HL-60/S4 treated with retinoic acid at 250 ng/mL for 4 days and 3 days (cell line): ENCODE results near the gene SLC2A11.
"Not testable (repeated sequence)": the region's sequence is repeated elsewhere in the genome, so short reads cannot be mapped to it uniquely, and the experiment has no call there.

ENCODE experiments used
- in situ Hi-C: fragments of 300-500 bp; cut with MboI; formaldehyde crosslinking; loops from 2 replicates; pipeline ENCODE4 v1.7.0; 2022; ENCODE audit warnings: low sequenced_read_pairs

Gene SLC2A11

DNA sequence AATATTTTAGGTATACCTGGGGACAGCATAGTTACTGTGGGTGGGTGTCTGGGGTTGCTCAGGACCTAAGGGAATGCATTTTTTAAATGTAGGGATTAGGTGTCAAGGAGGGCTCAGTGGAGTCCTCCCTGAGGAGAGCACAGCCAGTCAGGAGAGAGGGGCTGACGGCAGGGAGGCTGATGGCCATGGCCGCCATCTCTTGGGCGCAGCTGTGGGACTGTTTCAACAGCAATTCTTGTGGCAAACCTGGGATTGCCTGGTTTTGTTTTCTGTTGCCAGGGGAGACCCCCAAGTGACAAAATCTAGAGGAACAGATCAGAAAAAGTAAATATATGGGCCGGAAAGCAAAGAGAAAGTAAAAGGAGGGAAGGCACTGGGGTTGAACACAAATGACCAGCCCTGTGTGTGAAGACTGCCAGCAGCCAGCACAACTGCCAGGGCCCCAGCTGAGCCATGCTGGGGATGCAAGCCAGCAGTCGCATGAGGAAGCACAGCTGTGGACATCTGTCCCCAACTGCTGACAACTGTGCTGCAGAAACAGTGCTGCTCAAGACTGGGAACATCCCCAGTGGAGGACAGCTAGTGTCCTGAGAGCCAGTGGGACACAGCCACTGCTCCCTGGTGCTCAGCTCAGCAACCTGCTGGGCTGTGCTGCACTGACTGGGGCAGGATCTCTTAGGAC, 47.0 kb downstream of the SLC2A11 start:
- in situ Hi-C loops: no loop called here

DNA sequence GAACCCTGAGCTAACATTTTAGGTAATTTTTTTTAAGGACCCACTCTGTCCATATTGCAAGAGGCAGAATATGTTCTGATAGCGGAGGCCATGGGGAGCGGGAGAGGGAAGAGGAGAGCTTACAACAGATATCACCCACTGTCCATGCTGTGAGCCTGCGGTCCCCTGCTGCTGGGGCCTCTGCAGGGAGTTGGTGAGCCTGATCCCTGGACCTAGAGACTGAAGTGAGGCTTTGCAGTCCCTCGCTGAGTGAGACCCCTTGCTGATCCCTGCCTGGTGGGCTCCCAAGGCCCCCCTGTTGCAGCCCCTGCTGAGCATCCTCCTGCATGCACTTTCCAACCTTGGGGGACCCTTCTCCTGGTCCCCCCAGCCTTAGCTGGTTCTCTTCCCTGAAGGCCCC, 49.0 kb downstream of the SLC2A11 start:
- in situ Hi-C loops: no loop called here

DNA sequence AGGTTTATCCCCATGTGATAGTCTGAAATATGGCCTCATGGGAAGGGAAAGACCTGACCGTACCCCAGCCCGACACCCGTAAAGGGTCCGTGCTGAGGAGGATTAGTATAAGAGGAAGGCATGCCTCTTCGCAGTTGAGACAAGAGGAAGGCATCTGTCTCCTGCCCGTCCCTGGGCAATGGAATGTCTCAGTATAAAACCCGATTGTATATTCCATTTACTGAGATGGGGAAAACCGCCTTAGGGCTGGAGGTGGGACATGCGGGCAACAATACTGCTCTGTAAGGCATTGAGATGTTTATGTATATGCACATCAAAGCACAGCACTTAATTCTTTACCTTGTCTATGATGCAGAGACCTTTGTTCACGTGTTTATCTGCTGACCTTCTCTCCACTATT, 49.7 kb downstream of the SLC2A11 start:
- in situ Hi-C loops: not testable (repeated sequence)

DNA sequence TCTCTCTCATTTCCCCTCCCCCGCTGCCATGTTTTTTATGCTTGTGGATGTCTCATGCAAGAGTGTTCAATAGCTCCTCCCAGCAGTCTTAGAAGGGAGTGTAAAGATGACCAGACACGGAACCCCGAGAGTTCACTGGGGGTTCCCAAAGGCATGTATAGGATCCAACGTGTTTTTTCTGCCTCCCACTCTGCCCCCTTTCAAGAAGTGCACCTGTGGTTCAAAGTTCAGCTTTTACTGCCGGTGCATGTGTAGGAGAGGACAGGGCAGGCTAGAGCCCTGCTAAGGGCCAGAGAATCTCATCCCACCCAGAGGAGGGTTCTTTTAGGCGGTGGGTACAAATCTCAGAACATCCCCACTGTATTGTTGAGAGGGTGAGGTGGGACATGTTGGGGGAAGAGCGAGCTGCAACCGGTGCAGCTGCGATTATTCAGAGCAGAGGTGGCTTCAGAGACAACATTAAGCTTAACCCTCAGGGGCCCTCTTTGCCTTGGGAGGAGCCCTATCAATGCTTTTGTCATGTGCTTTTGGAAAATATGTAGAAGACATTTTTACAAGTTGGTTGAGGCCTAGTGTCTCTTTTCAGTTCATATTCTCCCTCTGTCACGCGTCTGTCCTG, 51.0 kb downstream of the SLC2A11 start:
- in situ Hi-C loops: no loop called here

DNA sequence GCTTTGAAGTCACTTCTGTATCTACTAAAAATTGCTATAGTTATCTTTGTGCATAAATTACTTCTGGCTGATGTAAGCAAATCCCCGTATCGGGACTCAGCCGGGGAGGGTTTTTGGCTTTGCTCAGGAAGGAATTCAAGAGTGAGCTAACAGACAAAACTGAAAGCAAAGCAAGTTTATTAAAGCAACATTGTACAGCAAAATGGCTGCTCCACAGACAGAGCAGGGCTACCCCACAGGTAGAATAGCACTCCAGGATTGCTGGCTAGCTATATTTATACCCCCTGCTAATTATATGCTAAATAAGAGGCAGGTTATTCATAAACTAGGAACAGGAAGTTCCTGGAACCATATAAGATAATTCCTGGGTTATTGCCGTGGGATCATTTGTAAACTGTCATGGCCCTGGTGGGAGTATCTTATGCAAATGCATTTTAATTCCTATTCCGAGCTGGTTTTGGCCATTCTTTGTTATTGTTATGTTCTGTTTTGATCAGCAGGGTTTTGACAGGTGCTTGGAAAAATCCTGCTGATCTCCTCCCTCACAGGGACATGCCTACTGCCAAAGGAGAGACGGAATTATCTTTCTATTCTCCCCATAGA, 51.7 kb downstream of the SLC2A11 start:
- in situ Hi-C loops: no loop called here

DNA sequence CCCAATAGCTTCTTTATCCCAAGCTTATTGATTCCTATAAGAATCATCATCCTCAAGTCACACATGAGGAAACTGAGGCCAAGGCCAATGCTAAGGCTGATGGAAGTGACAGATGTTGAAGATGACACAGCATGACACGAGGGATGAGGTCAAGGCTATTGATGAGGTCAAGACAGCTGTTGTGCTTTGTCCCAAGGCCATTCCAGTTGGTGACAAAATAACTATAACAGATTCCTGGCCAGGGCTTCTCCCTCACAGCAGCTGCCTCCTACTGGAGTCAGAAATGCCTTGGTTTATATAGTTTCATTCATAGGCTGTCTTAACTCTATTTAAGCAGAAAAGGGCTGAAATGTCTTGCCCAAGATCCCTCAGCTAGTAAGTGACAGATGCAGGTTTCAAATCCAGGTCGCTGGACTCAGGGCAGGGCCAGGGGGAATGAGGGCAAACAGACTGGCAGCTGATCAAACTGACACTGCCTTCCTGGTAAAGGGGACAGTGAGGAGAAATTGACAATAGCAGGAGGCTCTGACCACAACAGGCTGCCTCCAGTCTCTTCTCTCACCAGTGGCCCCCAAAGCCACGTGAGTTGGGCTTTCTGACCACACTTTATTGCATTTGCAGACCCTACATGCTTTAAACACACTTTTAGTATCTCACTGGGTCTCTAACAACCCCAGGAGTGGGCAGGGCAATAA, 53.0 kb downstream of the SLC2A11 start:
- in situ Hi-C loops: no loop called here

DNA sequence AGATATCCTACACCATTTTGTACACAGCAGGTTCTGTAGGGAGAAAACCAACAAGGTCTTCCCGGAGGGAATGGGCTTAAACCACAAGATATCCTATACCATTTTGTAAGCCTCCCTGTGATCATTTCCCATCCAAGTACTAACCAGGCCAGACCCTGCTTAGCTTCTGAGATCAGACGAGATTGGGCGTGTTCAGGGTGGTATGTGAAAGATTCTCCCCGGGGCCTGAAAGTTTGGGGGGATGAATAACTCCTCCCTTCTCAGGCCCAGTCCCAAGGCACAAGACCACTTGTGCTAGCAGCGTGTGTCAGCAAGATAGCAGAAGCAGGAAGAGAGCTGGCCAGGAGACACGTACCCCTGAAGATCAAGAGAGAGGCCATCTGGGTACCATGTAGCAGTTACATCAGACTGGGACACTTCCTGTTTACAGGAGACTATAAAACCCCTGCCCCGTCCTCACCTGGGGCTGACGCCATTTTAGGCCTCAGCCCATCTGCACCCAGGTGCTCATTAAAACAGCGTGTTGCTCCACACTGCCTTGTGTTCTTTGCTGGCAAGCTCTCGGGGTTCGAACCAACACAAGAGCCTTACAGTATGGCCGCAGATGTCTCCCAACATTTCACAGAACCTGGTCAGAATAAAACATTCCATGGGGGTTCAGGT, 53.8 kb downstream of the SLC2A11 start:
- in situ Hi-C loops: no loop called here

DNA sequence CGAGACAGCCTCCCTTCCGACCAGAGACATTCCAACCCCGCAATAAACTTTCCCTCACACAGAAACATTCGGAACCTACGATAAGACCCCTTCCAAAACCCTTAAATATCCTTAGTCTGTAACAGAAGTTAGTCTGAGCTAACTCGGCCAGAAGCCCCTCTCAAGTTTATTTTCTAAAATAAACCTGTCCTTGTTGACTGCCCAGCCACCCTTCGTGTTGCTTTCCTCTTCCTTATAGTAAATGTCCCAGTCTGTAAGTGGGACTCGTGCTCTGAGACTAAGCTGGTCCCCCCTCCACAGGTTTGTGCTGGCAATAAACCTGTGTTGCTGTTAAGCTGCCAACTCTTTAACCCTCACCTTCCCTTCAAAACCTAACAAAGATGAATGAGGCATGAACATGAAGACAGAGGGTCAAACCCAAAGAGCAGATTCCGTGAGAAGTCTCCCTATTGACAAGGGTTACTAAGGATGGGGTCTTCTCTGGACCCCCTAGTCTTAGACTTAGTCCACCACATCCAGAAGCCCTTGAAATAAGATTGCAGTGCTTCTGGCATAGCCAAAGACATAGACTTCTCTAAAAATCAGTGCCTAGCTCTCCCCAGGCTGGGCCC, 54.7 kb downstream of the SLC2A11 start:
- in situ Hi-C loops: no loop called here

DNA sequence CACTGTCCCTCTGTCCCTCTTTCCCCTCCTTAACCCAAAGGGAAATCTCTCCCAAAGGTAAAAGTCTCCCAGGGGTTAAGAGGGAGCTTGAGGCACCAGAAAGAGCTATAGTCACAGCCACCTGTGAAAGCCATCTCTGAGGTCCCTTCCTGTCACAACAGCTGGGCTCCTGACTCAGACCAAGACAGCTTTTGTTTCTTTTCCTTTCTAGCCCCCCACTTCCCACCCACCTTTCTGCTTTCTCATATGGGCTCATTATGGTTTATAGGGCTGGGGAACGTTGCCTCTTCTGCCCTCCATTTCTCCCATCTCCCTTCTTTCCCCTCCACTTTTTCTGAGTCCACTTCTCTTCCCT, 55.6 kb downstream of the SLC2A11 start:
- in situ Hi-C loops: no loop called here

DNA sequence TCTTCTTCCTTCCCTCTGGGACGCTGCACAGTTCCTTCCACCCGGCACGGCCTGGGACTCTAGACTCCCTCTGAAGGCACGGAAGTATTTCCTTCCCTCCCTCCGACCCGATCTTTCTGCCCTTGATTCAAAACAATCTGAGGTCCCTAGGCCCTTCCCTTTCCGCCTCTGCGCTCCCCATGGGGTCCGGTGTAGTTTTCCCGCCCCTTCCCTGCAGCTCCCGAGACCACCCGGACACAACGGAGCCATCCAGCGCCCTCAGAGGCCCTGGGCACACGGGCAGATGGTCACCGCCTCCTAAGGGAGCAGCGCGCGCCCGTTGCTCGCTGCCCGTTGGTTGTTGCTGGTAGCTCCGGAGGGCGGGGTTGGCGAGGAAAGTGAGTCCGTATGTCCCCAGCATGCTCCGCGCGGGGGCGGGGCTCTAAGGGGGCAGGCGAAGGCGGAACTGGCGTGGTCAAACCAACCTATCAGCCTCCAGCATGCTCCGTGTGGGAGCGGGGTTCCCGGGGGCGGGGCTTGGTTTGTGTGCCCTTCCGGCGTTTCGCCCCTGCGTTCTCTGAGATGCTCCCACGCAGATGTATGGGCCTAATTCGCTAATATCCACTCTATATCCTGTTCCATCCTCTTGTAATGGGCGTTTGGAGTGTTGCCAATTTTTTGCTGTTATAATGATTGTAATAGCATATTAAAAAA, 56.1 kb downstream of the SLC2A11 start:
- in situ Hi-C loops: no loop called here

DNA sequence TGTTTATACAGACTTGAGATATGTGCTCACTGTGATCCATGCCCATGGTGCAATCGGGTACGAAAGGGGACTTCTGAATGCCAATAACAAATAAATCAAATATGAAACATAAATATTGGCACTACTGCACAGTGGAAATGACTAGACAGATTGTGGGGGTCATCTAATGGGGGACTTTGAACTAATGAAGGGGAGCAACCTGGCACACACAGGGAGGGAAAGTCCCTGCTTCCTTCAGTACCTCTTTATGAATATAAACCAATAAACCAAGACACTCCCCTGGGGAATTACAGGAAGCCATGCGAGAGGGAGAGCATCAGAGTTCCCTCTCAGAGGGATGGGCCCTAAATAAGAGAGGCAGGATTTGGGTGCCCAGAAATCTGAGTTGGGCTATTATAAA, 57.6 kb downstream of the SLC2A11 start:
- in situ Hi-C loops: no loop called here

DNA sequence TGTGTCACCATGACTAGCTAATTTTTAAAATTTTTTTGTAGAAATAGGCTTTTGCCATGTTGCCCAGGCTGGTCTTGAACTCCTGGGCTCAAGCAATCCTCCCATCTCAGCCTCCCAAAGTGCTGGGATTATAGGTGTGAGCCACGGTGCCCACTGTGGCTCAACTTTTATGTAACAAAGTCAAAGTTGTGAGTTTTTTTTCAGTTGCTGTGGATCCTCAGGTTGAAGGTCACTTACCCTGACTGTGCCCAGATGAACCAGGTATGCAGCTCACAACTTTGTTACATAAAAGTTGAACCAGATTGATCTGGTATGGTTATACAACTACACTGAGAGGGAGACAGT, 62.6 kb downstream of the SLC2A11 start:
- in situ Hi-C loops: not testable (repeated sequence)

DNA sequence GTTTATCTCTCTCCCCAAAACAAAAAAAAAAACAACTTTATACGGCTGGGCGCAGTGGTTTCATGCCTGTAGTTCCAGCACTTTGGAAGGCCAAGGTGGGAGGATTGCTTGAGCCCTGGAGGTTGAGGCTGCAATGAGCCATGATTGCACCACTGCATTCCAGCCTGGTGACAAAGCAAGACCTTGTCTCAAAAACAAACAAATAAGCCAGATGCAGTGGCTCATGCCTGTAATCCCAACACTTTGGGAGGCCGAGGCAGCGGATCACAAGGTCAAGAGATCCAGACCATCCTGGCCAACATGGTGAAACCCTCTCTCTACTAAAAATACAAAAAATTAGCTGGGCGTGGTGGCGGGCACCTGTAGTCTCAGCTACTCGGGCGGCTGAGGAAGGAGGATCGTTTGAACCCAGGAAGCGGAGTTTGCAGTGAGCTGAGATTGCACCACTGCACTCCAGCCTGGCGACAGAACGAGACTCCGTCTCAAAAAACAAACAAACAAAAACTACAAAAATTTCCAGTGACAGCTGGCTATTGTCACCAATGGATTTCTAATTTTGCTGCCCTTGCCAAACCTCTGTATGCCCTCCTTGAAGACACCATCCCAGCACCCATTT, 64.0 kb downstream of the SLC2A11 start:
- in situ Hi-C loops: not testable (repeated sequence)

DNA sequence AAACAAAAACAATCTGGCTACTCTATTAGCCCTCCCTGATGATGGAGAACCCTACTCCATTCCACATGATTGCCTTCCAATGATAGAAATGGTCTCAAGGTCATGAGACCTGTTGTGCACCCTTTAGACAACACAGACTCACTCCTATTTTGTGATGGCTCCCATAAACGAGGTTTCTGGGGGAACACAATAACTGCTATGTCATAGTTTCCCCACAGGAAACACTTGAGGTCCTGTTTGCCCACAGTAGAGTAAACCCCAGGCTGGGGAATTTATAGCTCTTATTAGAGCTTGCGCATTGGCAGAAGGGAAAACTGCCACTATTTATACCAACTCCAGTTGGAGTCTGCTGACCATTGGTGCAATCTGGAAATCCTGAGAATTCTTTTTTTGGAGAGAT, 65.2 kb downstream of the SLC2A11 start:
- in situ Hi-C loops: no loop called here

DNA sequence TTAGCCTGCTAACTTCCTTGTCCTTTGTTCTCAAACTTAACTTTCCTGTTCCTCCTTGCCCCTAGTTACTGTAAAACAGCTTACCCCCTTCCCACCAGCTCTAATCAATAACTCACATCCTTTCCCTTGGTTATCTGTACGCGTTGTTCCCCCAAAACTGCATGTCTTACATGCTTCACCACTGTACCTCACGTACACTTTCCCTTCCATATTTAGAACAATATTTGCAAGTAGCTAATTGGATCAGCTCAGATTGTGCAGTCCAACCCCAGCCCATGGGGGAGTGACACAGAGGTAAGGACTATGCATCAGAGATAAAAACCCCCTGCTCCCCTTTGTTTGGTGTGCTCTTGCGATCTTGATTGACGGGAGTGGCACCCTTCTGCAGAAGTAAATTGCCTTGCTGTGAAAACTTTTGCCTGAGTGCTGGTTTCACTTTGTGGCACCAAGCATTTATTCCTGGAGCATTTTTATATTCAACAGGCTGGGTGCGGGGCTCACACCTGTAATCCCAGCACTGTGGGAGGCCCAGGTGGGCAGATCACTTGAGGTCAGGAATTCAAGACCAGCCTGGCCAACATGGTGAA, 67.4 kb downstream of the SLC2A11 start:
- in situ Hi-C loops: no loop called here

DNA sequence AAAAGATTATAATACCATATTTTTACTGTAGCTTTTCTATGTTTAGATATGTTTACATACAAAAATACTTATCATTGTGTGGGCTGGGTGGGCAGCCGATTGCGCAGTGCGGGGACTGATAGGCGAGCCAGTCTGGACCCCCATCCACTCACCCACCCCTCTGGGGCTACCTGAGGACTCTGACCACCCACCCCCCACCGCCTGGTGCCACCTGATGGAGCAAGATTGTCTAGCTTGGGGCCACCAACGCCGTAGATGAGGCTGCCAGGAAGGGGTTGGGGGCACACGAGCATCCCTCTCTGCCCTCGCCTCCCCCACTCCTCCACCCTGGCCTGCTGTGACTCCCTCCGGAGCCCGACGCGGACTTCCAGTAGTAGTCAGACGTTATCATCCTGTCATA, 68.9 kb downstream of the SLC2A11 start:
- in situ Hi-C loops: no loop called here
